CD4-positive, alpha-beta memory T cell (primary cell): ENCODE data around the gene DEXI. TPM values are rescaled to one million over a fixed set of nuclear protein-coding genes. Genes with fewer than 3 reads are reported as not detected.
"Not testable (repeated sequence)": the region's sequence is repeated elsewhere in the genome, so short reads cannot be mapped to it uniquely, and the experiment has no call there.

ENCODE experiments used
- CTCF ChIA-PET: fragments of 350-600 bp; sonication (Branson Sonifier 250); formaldehyde crosslinking; loops from one replicate; lab custom pipeline; 2021; ENCODE audit warnings: inconsistent platforms; ENCODE audit not compliant: partially characterized antibody; lab: Charles Lee
- POLR2A ChIA-PET: fragments of 350-600 bp; sonication (Branson Sonifier 250); formaldehyde crosslinking; loops from one replicate; lab custom pipeline; 2021; ENCODE audit not compliant: partially characterized antibody; lab: Charles Lee
- DNase-seq, 5 donors: peaks; one replicate each; pipeline versions ENCODE4 v3.0.0 to v3.0.0-alpha.2; 2020 to 2022; ENCODE audit warnings: mixed read lengths in 1 of 5
- H3K27ac ChIP-seq: one replicate; pipeline ENCODE4 v1.7.0; 2013; ENCODE audit warnings: low read depth, low read length
- H3K27me3 ChIP-seq: 2 replicates; pipeline ENCODE4 v1.7.0; 2013; ENCODE audit warnings: mild to moderate bottlenecking, low read length, moderate library complexity; ENCODE audit not compliant: insufficient read depth
- H3K36me3 ChIP-seq: 2 replicates; pipeline ENCODE4 v1.7.0; 2013; ENCODE audit warnings: mild to moderate bottlenecking, low read length, moderate library complexity; ENCODE audit not compliant: insufficient read depth
- H3K4me1 ChIP-seq: 2 replicates; pipeline ENCODE4 v1.7.0; 2013; ENCODE audit warnings: mild to moderate bottlenecking, low read length, moderate library complexity; ENCODE audit not compliant: insufficient read depth
- H3K4me3 ChIP-seq, 2 donors: one replicate each; pipeline ENCODE4 v1.7.0; 2013; ENCODE audit warnings: low read length in 2 of 2, mild to moderate bottlenecking in 1 of 2
- H3K9me3 ChIP-seq, 2 donors: one replicate each; pipeline ENCODE4 v1.7.0; 2013; ENCODE audit warnings: low read length in 2 of 2, control low read depth in 1 of 2; ENCODE audit not compliant: control insufficient read depth in 1 of 2
- H3K27ac Mint-ChIP-seq, 7 donors: one replicate each; pipeline ENCODE4 v1.8.0; 2020 to 2021; ENCODE audit warnings: mixed read lengths in 7 of 7, mild to moderate bottlenecking in 6 of 7, inconsistent platforms in 3 of 7, moderate library complexity in 3 of 7
- H3K27me3 Mint-ChIP-seq, 2 donors: one replicate each; pipeline ENCODE4 v1.8.0; 2020 to 2021; ENCODE audit warnings: mixed read lengths in 2 of 2
- H3K36me3 Mint-ChIP-seq, 2 donors: one replicate each; pipeline ENCODE4 v1.8.0; 2020 to 2021; ENCODE audit warnings: mixed read lengths in 2 of 2, inconsistent platforms in 1 of 2, mild to moderate bottlenecking in 1 of 2
- H3K4me1 Mint-ChIP-seq, 4 donors: one replicate each; pipeline ENCODE4 v1.8.0; 2020 to 2021; ENCODE audit warnings: mixed read lengths in 4 of 4, mild to moderate bottlenecking in 1 of 4
- H3K4me3 Mint-ChIP-seq, 8 donors: one replicate each; pipeline ENCODE4 v1.8.0; 2020 to 2021; ENCODE audit warnings: mixed read lengths in 8 of 8, mild to moderate bottlenecking in 7 of 8, moderate library complexity in 6 of 8, inconsistent platforms in 3 of 8
- H3K9me3 Mint-ChIP-seq, 8 donors: one replicate each; pipeline ENCODE4 v1.8.0; 2020 to 2021; ENCODE audit warnings: mixed read lengths in 8 of 8, mild to moderate bottlenecking in 5 of 8, inconsistent platforms in 3 of 8, moderate library complexity in 1 of 8
- intact Hi-C: fragments of 100-400 bp; cut with micrococcal nuclease; formaldehyde crosslinking; loops from one replicate; pipeline ENCODE4 v1.15.1; 2023
- polyA plus RNA-seq, 2 donors: library from polyadenylated mRNA; unstranded; fragments of 300-500 nt; fragmentation: Illumina TruSeq; gene quantifications; one replicate each; pipeline ENCODE4 v1.2.3, GENCODE V29; 2021
- total RNA-seq, 2 experiments: library from RNA; stranded (reverse); gene quantifications; one replicate each; pipeline ENCODE4 v1.2.3, GENCODE V29; 2021

The DEXI gene
- total and polyA plus RNA-seq, 4 experiments from 2014 or later = 37.9 to 66.3 (median 50.7) TPM

DNA sequence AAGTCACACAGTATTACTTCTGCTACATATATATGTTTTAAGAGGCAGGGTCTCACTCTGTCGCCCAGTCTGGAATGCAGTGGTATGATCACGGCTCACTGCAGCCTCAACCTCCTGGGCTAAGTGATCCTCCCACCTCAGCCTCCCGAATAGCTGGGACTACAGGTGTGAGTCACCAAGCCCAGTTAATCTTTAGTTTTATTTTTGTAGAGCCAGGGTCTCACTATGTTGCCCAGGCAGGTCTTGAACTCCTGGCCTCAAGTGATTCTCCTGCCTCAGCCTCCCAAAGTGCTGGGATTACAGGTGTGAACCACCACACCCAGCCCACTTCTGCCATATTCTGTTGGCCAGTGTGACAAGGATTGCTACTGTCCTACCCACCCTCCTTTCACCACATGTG is 17.0 kb downstream of the DEXI start:
- CTCF ChIA-PET, H3K4me3 Mint-ChIP-seq, intact Hi-C loops, H3K4me1 ChIP-seq, H3K9me3 Mint-ChIP-seq, H3K9me3 ChIP-seq, POLR2A ChIA-PET, H3K4me1 Mint-ChIP-seq, H3K27ac ChIP-seq, DNase-seq, H3K27me3 ChIP-seq, H3K27me3 Mint-ChIP-seq, H3K4me3 ChIP-seq: not testable (repeated sequence)
- peaks cover 27% of the 10 kb centered on the region for H3K36me3 ChIP-seq
- peaks cover 29 to 45% of the 10 kb centered on the region in 2 donors for H3K36me3 Mint-ChIP-seq
- peak overlapping the region in 1 of 7 donors; percentile 14 for H3K27ac Mint-ChIP-seq

DNA sequence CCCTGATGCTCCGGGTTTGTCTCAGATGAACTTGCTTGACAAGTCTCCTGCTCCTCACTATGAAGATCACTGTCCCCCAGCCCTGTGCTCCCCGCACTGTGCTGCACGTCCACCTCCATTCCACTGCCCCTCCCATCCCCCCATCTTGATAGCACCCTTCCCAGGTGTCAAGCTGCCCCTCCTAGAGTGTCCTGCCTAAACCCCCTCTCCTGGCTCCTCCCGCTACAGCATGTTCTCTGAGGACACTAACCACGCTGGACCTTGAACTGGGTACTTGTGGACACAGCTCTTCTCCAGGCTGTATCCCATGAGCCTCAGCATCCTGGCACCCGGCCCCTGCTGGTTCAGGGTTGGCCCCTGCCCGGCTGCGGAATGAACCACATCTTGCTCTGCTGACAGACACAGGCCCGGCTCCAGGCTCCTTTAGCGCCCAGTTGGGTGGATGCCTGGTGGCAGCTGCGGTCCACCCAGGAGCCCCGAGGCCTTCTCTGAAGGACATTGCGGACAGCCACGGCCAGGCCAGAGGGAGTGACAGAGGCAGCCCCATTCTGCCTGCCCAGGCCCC is 18.5 kb downstream of the DEXI start:
- no peak overlapping the region for H3K27ac ChIP-seq

DNA sequence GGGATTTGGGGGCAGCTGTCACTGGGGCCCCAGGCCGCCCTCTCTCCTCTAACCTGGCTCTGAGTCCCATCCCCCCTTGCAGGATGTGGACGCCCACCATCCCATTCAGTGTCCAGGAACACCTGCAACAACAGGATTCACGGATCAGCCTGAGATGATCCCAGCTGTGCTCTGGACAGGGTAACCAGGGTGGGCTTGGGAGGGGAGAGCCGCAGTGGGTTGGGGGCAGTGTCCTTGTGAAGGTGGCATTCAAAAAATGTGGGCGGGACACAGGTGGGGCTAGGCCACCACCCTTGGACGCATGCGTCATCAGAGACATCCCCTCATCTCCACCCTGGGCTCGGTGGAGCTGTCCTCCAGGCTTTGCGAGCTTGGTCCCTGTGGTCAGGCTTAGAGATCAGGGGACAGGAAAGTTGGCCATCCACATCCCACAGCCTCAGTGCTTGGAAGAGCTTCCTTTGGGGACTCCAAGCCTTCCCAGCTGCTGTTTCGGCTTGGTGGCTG is 19.1 kb downstream of the DEXI start:
- intact Hi-C loops = no loop called here
- Histone ChIP-seq H3K36me3 (peaks cover 22% of the 10 kb centered on the region), H3K27ac (no peak overlapping the region), H3K27me3 (no peaks in the 10 kb centered on the region), H3K4me1 (no peaks in the 10 kb centered on the region), H3K9me3 (no peaks in the 10 kb centered on the region), H3K4me3 (no peak overlapping the region)
- H3K4me1 Mint-ChIP-seq = peaks cover 4 to 7% (median 5%) of the 10 kb centered on the region in 4 donors
- ChIA-PET CTCF (interaction anchor here (1.0 kb wide), 2 partner anchors 14 to 19 kb away, joined by 3 read pairs; partner anchors contain the start of gene DEXI), POLR2A (no interaction called here)
- no peak overlapping the region for H3K27ac Mint-ChIP-seq
- peaks cover 25 to 35% of the 10 kb centered on the region in 2 donors for H3K36me3 Mint-ChIP-seq
- H3K27me3 Mint-ChIP-seq = no peaks in the 10 kb centered on the region
- no peak overlapping the region for H3K4me3 Mint-ChIP-seq
- no peaks in the 10 kb centered on the region for H3K9me3 Mint-ChIP-seq
- no peak for DNase-seq

More for the DNA sequence above, 18.5 kb downstream of the DEXI start:
- Histone ChIP-seq H3K27me3 (no peaks in the 10 kb centered on the region), H3K36me3 (peaks cover 25% of the 10 kb centered on the region), H3K4me1 (no peaks in the 10 kb centered on the region), H3K9me3 (no peaks in the 10 kb centered on the region), H3K4me3 (no peak overlapping the region)
- CTCF ChIA-PET = interaction anchor here (1.0 kb wide), 1 partner anchor 18 kb away, joined by 3 read pairs; the partner anchor contains the start of gene DEXI
- DNase-seq = no peak
- POLR2A ChIA-PET = no interaction called here
- H3K36me3 Mint-ChIP-seq = peaks cover 25 to 39% of the 10 kb centered on the region in 2 donors
- no peak overlapping the region for H3K4me3 Mint-ChIP-seq
- H3K27me3 Mint-ChIP-seq = no peaks in the 10 kb centered on the region
- H3K27ac Mint-ChIP-seq = peak overlapping the region in 1 of 7 donors; percentile 82
- peaks cover 2 to 4% (median 4%) of the 10 kb centered on the region in 4 donors for H3K4me1 Mint-ChIP-seq
- H3K9me3 Mint-ChIP-seq = no peaks in the 10 kb centered on the region
- intact Hi-C loops = no loop called here

DNA sequence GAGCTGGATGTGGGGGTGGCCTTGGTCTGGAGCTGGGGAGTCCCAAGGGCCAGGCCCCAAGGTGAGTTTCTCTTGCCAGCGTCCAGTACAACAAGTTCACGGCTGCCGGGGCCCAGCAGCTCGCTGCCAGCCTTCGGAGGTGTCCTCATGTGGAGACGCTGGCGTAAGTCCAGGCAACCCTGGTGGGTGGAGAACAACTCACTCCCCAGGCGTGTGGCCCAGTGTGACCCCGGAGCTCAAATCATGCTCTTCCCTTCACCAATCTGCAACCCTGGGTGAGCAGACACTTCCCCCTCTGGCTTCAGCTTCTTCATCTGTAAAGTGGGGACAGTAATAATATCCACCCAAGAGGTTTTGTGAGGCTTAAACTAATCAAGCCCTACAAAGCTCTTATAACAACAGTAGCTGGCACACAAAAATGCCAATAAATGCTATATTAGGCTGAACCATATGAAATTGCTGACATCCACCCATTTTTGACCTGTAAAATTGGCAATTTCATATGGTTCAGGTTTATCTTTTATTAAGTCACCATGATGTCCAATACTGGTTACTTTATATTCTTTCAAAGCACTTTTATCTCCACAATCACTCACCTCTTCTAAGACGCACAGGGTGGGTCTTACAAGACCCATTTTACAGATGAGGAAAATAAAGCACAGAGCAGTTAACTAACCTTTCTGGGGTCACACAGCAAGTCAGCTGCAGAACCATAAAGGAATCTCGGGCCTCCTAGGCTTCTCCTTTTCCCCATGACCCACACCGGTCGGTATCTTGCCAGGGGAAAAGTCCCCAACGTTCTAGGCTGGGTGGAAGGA is 19.7 kb downstream of the DEXI start:
- no peaks in the 10 kb centered on the region for H3K9me3 Mint-ChIP-seq
- H3K36me3 ChIP-seq = peaks cover 16% of the 10 kb centered on the region

DNA sequence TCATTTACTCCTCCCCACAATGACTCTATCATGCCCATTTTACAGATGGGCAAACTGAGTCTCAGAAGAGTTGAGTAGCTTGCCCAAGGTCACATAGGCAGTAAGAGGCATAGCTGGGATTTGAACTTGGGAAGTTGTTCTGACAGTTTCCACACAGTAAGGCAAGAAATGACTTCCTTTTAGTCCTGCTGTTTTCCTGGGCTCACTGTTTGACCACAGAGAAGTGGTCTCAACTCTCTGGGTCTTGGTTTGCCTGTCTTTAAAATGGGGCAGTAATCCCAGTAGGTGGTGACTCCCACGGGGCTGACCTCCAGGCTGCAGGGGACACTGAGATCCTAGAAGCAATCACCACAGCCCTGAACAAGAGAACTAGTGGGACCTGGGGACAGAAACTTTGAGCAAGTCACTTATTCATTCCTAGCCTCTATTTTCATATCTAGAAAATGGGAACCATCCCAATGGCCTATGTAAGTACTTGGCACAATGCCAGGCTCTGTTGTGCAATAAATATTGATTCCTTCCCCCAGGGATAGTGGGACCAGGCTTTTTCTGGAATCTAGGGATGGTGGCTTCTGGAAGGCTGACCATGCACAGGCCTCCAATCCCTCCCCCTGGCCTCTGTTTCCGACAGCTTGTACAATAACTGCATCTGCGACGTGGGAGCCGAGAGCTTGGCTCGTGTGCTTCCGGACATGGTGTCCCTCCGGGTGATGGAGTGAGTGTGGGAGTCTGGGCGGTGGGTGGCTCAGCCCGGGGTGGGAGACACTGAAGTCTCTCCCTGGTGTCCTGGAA is 20.5 kb downstream of the DEXI start:
- CTCF ChIA-PET = interaction anchor here (1.0 to 1.1 kb wide), 2 partner anchors 15 to 21 kb away, joined by 3 to 4 read pairs; partner anchors contain the start of gene DEXI
- intact Hi-C loops = no loop called here

More for the DNA sequence above, 19.7 kb downstream of the DEXI start:
- Mint-ChIP-seq H3K4me1 (peaks cover 0 to 7% (median 5%) of the 10 kb centered on the region in 4 donors), H3K4me3 (no peak overlapping the region), H3K27me3 (no peaks in the 10 kb centered on the region), H3K27ac (no peak overlapping the region), H3K36me3 (peaks cover 19 to 28% of the 10 kb centered on the region in 2 donors)
- CTCF ChIA-PET = interaction anchor here (1.0 to 1.1 kb wide), 3 partner anchors 14 to 19 kb away, joined by 3 to 4 read pairs (median 3); partner anchors contain the start of gene DEXI
- H3K4me3 ChIP-seq = no peak overlapping the region
- intact Hi-C loops = no loop called here
- H3K9me3 ChIP-seq = no peaks in the 10 kb centered on the region
- no peaks in the 10 kb centered on the region for H3K4me1 ChIP-seq
- H3K27ac ChIP-seq = no peak overlapping the region
- POLR2A ChIA-PET = interaction anchor here (1.7 kb wide), 1 partner anchor 19 kb away, joined by 3 read pairs; the partner anchor contains the start of gene DEXI
- no peak for DNase-seq
- no peaks in the 10 kb centered on the region for H3K27me3 ChIP-seq

DNA sequence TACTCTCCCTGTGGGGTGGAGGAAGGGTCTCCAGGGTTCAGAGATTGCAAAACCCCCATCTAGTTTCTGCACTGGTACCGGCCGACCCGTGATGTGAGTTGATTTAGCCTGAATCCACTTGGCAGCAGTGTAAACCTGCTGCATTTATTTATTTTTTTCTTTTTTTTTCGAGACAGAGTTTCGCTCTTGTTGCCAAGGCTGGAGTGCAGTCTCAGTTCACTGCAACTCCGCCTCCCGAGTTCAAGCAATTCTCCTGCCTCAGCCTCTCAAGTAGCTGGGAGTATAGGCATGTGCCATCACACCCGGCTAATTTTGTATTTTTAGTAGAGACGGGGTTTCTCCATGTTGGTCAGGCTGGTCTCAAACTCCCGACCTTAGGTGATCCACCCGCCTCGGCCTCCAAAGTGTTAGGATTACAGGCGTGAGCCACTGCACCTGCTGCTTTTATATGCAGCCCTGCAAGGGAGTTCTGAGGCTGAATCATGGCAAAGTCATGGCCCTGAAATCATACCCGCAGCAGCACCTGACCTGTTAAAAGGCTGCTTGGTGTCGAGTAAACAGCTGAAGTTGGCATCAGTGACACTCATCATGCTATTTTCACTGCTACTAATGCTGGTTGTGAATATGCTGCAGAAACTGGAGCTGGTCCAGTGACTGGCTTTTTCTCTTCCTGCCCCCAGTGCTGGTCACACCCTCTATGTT is 21.4 kb downstream of the DEXI start:
- H3K27me3 ChIP-seq = no peaks in the 10 kb centered on the region
- H3K36me3 Mint-ChIP-seq = peaks cover 10 to 19% of the 10 kb centered on the region in 2 donors
- H3K9me3 Mint-ChIP-seq = peaks cover 0 to 2% (median 0%) of the 10 kb centered on the region in 8 donors
- H3K4me1 Mint-ChIP-seq = peaks cover 0 to 6% (median 4%) of the 10 kb centered on the region in 4 donors
- POLR2A ChIA-PET = interaction anchor here (1.7 kb wide), 1 partner anchor 21 kb away, joined by 3 read pairs; the partner anchor contains the start of gene DEXI
- no peak overlapping the region for H3K27ac ChIP-seq
- no peaks in the 10 kb centered on the region for H3K9me3 ChIP-seq
- no peak overlapping the region for H3K4me3 Mint-ChIP-seq
- no peak overlapping the region for H3K4me3 ChIP-seq
- peaks cover 6% of the 10 kb centered on the region for H3K36me3 ChIP-seq
- DNase-seq = no peak
- CTCF ChIA-PET = interaction anchor here (1.0 to 2.4 kb wide), 3 partner anchors 16 to 21 kb away, joined by 3 to 9 read pairs (median 4); partner anchors contain the start of gene DEXI
- H3K27ac Mint-ChIP-seq = peak overlapping the region in 1 of 7 donors; percentile 20
- no peaks in the 10 kb centered on the region for H3K4me1 ChIP-seq
- intact Hi-C loops = no loop called here
- no peaks in the 10 kb centered on the region for H3K27me3 Mint-ChIP-seq

More for the DNA sequence above, 20.5 kb downstream of the DEXI start:
- no peak overlapping the region for H3K27ac ChIP-seq
- Mint-ChIP-seq H3K36me3 (peaks cover 13 to 22% of the 10 kb centered on the region in 2 donors), H3K4me3 (no peak overlapping the region), H3K9me3 (peaks cover 0 to 2% (median 0%) of the 10 kb centered on the region in 8 donors), H3K27me3 (no peaks in the 10 kb centered on the region), H3K4me1 (peaks cover 0 to 6% (median 4%) of the 10 kb centered on the region in 4 donors), H3K27ac (no peak overlapping the region)
- no peak for DNase-seq
- H3K27me3 ChIP-seq = no peaks in the 10 kb centered on the region
- peaks cover 8% of the 10 kb centered on the region for H3K36me3 ChIP-seq
- POLR2A ChIA-PET = interaction anchor here (1.7 kb wide), 1 partner anchor 20 kb away, joined by 3 read pairs; the partner anchor contains the start of gene DEXI
- H3K4me3 ChIP-seq = no peak overlapping the region
- no peaks in the 10 kb centered on the region for H3K4me1 ChIP-seq
- no peaks in the 10 kb centered on the region for H3K9me3 ChIP-seq
